Nephron (organoid): Measurements from ENCODE around the gene SMIM5.

Experiments used
- H3K27ac Mint-ChIP-seq, 3 experiments: 2 replicates each; pipeline ENCODE4 v1.8.0; 2020; ENCODE audit warnings: mixed read lengths in 3 of 3, mild to moderate bottlenecking in 2 of 3, moderate library complexity in 1 of 3
- H3K27me3 Mint-ChIP-seq: 2 replicates; pipeline ENCODE4 v1.8.0; 2021; ENCODE audit warnings: low read depth, mild to moderate bottlenecking, moderate library complexity, mixed read lengths
- H3K36me3 Mint-ChIP-seq: 2 replicates; pipeline ENCODE4 v1.8.0; 2020; ENCODE audit warnings: low read depth, mixed read lengths
- H3K4me1 Mint-ChIP-seq: 2 replicates; pipeline ENCODE4 v1.8.0; 2020; ENCODE audit warnings: mixed read lengths
- H3K4me3 Mint-ChIP-seq, 3 experiments: 2 replicates each; pipeline ENCODE4 v1.8.0; 2020; ENCODE audit warnings: mild to moderate bottlenecking in 3 of 3, mixed read lengths in 3 of 3, moderate library complexity in 2 of 3
- H3K9me3 Mint-ChIP-seq: 2 replicates; pipeline ENCODE4 v1.8.0; 2020; ENCODE audit warnings: mixed read lengths
- CTCF ChIP-seq, 3 experiments: fragments of 200-600 bp; sonication (generic); IDR thresholded peaks; one replicate each; pipeline ENCODE4 v1.5.0; 2021; ENCODE audit warnings: antibody characterized with exemption in 3 of 3; ENCODE audit not compliant: unreplicated experiment in 3 of 3

The SMIM5 gene

GRCh38 chr17:75632863-75633485, at the start of gene SMIM5:
SMIM5 (plus strand) TSS chr17:75633434; CDS start chr17:75640202, 6,768 bp downstream.
- Mint-ChIP-seq H3K27ac (peak within 1 kb of the TSS; percentile 67 to 90 (median 85)), H3K9me3 (no peaks in the 10 kb centered on the region), H3K4me1 (peaks cover 20% of the 10 kb centered on the region), H3K4me3 (peak within 1 kb of the TSS; percentile 43 to 74 (median 63)), H3K27me3 (no peaks in the 10 kb centered on the region), H3K36me3 (no peaks in the 10 kb centered on the region)
- TF ChIP-seq CTCF (IDR thresholded peaks at IDR 0.05; ENCODE audit: unreplicated experiment in 3 of 3) = peak; percentile 93 to 97 (median 94)

- Mint-ChIP-seq H3K36me3 (no peaks in the 10 kb centered on the region), H3K4me3 (peak overlapping the region in 1 of 3 experiments; percentile 23), H3K27me3 (peaks cover 17% of the 10 kb centered on the region), H3K27ac (peak overlapping the region in 2 of 3 experiments; percentile 25 to 62), H3K4me1 (peaks cover 6% of the 10 kb centered on the region), H3K9me3 (peaks cover 6% of the 10 kb centered on the region)
- no peak for TF ChIP-seq CTCF (IDR thresholded peaks at IDR 0.05; ENCODE audit: unreplicated experiment in 3 of 3)
Measured at GRCh38 chr17:75584849-75585175, 48.4 kb upstream of the SMIM5 start.

GRCh38 chr17:75587675-75588595, 45.3 kb upstream of the SMIM5 start, which contains the start of gene MYO15B:
MYO15B (plus strand) TSS chr17:75587800; CDS start chr17:75588058, 258 bp downstream.
- Mint-ChIP-seq H3K27ac (peak within 1 kb of the TSS; percentile 27 to 66 (median 49)), H3K9me3 (peaks cover 6% of the 10 kb centered on the region), H3K4me3 (peak within 1 kb of the TSS; percentile 71 to 79 (median 76)), H3K36me3 (no peaks in the 10 kb centered on the region), H3K27me3 (peaks cover 17% of the 10 kb centered on the region), H3K4me1 (peaks cover 6% of the 10 kb centered on the region)
- peak; percentile 34 to 40 (median 36) for TF ChIP-seq CTCF (IDR thresholded peaks at IDR 0.05; ENCODE audit: unreplicated experiment in 3 of 3)

GRCh38 chr17:75588596-75589011, 44.6 kb upstream of the SMIM5 start:
- Mint-ChIP-seq H3K27me3 (peaks cover 17% of the 10 kb centered on the region), H3K4me3 (peak overlapping the region; percentile 63 to 72 (median 64)), H3K36me3 (no peaks in the 10 kb centered on the region), H3K4me1 (peaks cover 6% of the 10 kb centered on the region), H3K9me3 (peaks cover 6% of the 10 kb centered on the region), H3K27ac (no peak overlapping the region)
- no peak for TF ChIP-seq CTCF (IDR thresholded peaks at IDR 0.05; ENCODE audit: unreplicated experiment in 3 of 3)

GRCh38 chr17:75589012-75589918, 44.0 kb upstream of the SMIM5 start:
- Mint-ChIP-seq H3K4me1 (peaks cover 3% of the 10 kb centered on the region), H3K9me3 (peaks cover 4% of the 10 kb centered on the region), H3K27ac (peak overlapping the region in 2 of 3 experiments; percentile 46 to 82), H3K4me3 (peak overlapping the region; percentile 72 to 83 (median 77)), H3K27me3 (peaks cover 17% of the 10 kb centered on the region), H3K36me3 (no peaks in the 10 kb centered on the region)
- peak; percentile 56 to 67 (median 59) for TF ChIP-seq CTCF (IDR thresholded peaks at IDR 0.05; ENCODE audit: unreplicated experiment in 3 of 3)
